Thoracic aorta (tissue), 2 donors: ENCODE measurements around the gene MVK. TPM values are rescaled to one million over a fixed set of nuclear protein-coding genes. Genes with fewer than 3 reads are reported as not detected.

Experiments
- ATAC-seq: fragments of 150-250 bp; one replicate; pipeline ENCODE4 v1.8.0; 2017; ENCODE audit warnings: low read depth; ENCODE audit not compliant: insufficient number of reproducible peaks, low FRiP score
- DNase-seq: peaks from one replicate; pipeline ENCODE4 v3.0.0-alpha.2; 2020; ENCODE audit warnings: low spot score
- H3K27ac ChIP-seq, 2 donors: fragments of 200-600 bp; sonication (generic); 1 replicate in 1 of 2; 2 replicates in 1 of 2; pipeline ENCODE4 v1.5.1; 2016; ENCODE audit warnings: mild to moderate bottlenecking in 2 of 2, moderate library complexity in 2 of 2
- H3K27me3 ChIP-seq: fragments of 200-600 bp; sonication (generic); replicated peaks from 2 replicates; pipeline ENCODE4 v1.6.0; 2016; ENCODE audit warnings: mild to moderate bottlenecking; ENCODE audit not compliant: insufficient read depth
- H3K36me3 ChIP-seq: fragments of 200-600 bp; sonication (generic); one replicate; pipeline ENCODE4 v1.5.1; 2016
- H3K4me1 ChIP-seq, 2 donors: fragments of 200-600 bp; sonication (generic); 1 replicate in 1 of 2; 2 replicates in 1 of 2; pipeline versions ENCODE4 v1.5.1 to v1.6.0; 2016; ENCODE audit warnings: low read depth in 2 of 2, mild to moderate bottlenecking in 1 of 2; ENCODE audit not compliant: control insufficient read depth in 1 of 2
- H3K4me3 ChIP-seq: fragments of 200-600 bp; sonication (generic); 2 replicates; pipeline ENCODE4 v1.5.1; 2016; ENCODE audit warnings: mild to moderate bottlenecking
- H3K9me3 ChIP-seq: fragments of 200-600 bp; sonication (generic); 2 replicates; pipeline ENCODE4 v1.5.1; 2016
- CTCF ChIP-seq: fragments of 200-600 bp; sonication (generic); IDR thresholded peaks from one replicate; pipeline ENCODE4 v1.5.1; 2019; ENCODE audit warnings: antibody characterized with exemption
- total RNA-seq, 2 donors: library from RNA; depleted of rRNA; stranded (reverse); fragments of >200 nt; gene quantifications; one replicate each; pipeline versions ENCODE4 v1.1.0 to v1.2.3, GENCODE V29; 2016

Gene MVK
- total RNA-seq, 2 donors from 2014 or later: 4.7 to 19.0 TPM

DNA sequence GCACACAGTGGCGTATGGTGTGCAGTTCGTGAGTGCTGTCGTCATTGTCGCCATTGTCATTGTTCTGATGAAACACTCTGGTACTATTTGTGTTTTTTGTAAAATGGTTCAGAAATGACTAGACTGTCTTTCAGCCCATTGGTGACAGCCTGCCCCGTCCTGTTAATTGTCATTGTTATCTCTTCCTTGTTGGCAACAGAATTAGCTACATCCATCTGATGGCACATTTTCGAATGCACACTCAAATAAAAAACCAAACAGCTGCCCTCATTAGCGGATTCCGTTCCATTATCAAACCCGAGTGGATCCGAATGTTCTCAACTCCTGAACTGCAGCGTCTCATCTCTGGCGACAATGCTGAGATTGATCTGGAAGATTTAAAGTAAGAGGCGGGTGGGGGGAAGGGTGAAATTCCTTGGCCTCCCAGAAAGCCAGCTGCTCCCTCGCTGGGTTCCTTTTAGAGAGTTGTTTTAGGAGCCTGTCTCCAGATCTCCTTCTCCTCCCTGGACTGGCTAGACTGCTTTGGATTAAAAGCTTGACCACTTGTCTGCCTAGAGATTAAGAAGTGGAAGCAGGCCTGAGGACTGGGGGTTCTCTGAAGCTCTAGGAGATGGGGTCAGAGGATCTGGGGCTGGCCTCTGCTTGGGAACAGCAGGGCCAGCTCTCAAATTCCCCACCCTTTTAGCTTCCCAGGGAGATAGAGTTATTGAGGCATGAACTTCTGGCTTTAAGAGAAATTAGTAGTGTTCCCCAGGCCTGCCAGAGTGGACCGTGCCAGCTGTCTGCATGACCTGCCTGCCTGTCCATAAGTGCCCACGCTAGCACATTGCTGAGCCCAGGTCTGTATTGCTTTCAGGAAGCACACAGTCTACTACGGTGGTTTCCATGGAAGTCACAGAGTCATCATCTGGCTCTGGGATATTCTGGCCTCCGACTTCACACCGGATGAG is 43.6 kb upstream of the MVK start:
- H3K4me3 ChIP-seq: no peak overlapping the region
- no peaks in the 10 kb centered on the region for H3K4me1 ChIP-seq
- TF ChIP-seq CTCF: no peak
- no peaks in the 10 kb centered on the region for H3K9me3 ChIP-seq
- DNase-seq: no peak
- peaks cover 53% of the 10 kb centered on the region for H3K36me3 ChIP-seq
- no peak overlapping the region for H3K27ac ChIP-seq
- no peak for ATAC-seq
- H3K27me3 ChIP-seq: no peaks in the 10 kb centered on the region

- DNase-seq: no peak
- no peak for ATAC-seq
- H3K36me3 ChIP-seq: peaks cover 49% of the 10 kb centered on the region
- no peak overlapping the region for H3K4me3 ChIP-seq
- H3K27ac ChIP-seq: no peak overlapping the region
- no peaks in the 10 kb centered on the region for H3K4me1 ChIP-seq
- H3K27me3 ChIP-seq: no peaks in the 10 kb centered on the region
- TF ChIP-seq CTCF: no peak
- H3K9me3 ChIP-seq: no peaks in the 10 kb centered on the region
Measured at GRCh38 chr12:109531411-109531810, 42.2 kb upstream of the MVK start.

DNA sequence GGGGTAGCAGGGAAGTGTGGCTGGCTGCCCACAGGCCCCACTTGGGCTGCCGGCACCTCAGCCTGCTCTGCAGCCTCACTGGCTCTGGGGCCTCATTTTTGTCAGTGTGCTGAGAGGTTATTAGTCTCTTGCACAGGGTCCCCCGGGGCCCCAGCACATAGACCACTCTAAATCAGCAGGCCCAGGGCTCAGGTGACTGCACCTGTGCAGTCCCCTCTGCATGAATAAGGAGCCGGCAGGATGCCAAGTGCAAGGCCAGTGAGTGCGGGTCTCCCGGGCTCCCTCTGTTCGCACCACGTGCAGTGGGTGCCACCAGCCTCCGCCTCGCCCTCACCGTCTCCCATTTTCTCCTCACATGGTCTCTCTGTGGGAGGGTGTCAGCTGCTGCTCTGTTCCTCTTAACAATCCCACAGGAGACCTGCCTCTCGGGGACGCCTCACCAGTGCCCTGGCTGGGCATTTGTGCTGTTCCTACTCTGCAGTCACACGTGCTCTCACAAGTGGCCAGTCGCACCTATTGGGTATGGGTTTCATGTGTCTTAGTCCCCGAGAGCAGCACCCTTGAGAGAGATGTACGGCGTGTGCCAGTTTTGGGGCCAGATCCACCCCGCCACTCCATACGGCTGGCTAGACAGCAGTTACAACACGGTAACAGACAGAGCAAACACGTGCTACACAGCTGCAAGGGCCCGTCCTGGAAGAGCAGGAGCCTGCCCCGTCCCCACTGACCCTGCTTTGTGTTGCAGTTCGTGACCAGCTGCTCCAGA is 40.7 kb upstream of the MVK start:
- no peaks in the 10 kb centered on the region for H3K27me3 ChIP-seq
- no peaks in the 10 kb centered on the region for H3K4me1 ChIP-seq
- H3K4me3 ChIP-seq: no peak overlapping the region
- no peak overlapping the region for H3K27ac ChIP-seq
- DNase-seq: no peak
- ATAC-seq: no peak
- TF ChIP-seq CTCF: no peak
- no peaks in the 10 kb centered on the region for H3K9me3 ChIP-seq
- peaks cover 40% of the 10 kb centered on the region for H3K36me3 ChIP-seq

- H3K27ac ChIP-seq: no peak overlapping the region
- H3K9me3 ChIP-seq: no peaks in the 10 kb centered on the region
- H3K27me3 ChIP-seq: no peaks in the 10 kb centered on the region
- DNase-seq (no peak), ATAC-seq (no peak)
- no peak for TF ChIP-seq CTCF
- H3K4me1 ChIP-seq: no peaks in the 10 kb centered on the region
- peaks cover 40% of the 10 kb centered on the region for H3K36me3 ChIP-seq
- H3K4me3 ChIP-seq: no peak overlapping the region
Measured at GRCh38 chr12:109533487-109533740, 40.2 kb upstream of the MVK start.

GRCh38 chr12:109534456-109534855 is 39.1 kb upstream of the MVK start:
- DNase-seq: no peak
- ATAC-seq: no peak
- no peak overlapping the region for H3K27ac ChIP-seq
- TF ChIP-seq CTCF: no peak
- H3K36me3 ChIP-seq: peaks cover 40% of the 10 kb centered on the region
- no peaks in the 10 kb centered on the region for H3K4me1 ChIP-seq
- no peak overlapping the region for H3K4me3 ChIP-seq
- H3K9me3 ChIP-seq: no peaks in the 10 kb centered on the region
- H3K27me3 ChIP-seq: no peaks in the 10 kb centered on the region
